Measurements from ENCODE around the gene FGF1. TPM values are rescaled to one million over a fixed set of nuclear protein-coding genes. Genes with fewer than 3 reads are reported as not detected.

FGF1 gene
- total RNA-seq, 1 donor: 1.2 TPM

GRCh38 chr5:142671801-142672200 lies 14.1 kb downstream of the FGF1 start:
- no peak overlapping the region for H3K4me3 ChIP-seq (ENCODE audit: low read depth, low read length)
- no peak for TF ChIP-seq CTCF (IDR thresholded peaks at IDR 0.05; ENCODE audit: insufficient read depth, low read length)
- DNase-seq (ENCODE audit: low read depth): peak; percentile 75

GRCh38 chr5:142671266-142671665 lies 14.6 kb downstream of the FGF1 start:
- no peak for DNase-seq (ENCODE audit: low read depth)
- no peak overlapping the region for H3K4me3 ChIP-seq (ENCODE audit: low read depth, low read length)
- TF ChIP-seq CTCF (IDR thresholded peaks at IDR 0.05; ENCODE audit: insufficient read depth, low read length): no peak

- TF ChIP-seq CTCF (IDR thresholded peaks at IDR 0.05; ENCODE audit: insufficient read depth, low read length): no peak
- no peak for DNase-seq (ENCODE audit: low read depth)
- H3K4me3 ChIP-seq (ENCODE audit: low read depth, low read length): no peak overlapping the region
Observed at GRCh38 chr5:142670804-142671203, 15.1 kb downstream of the FGF1 start.

GRCh38 chr5:142669477-142669876 lies 16.4 kb downstream of the FGF1 start:
- DNase-seq (ENCODE audit: low read depth): no peak
- H3K4me3 ChIP-seq (ENCODE audit: low read depth, low read length): no peak overlapping the region
- no peak for TF ChIP-seq CTCF (IDR thresholded peaks at IDR 0.05; ENCODE audit: insufficient read depth, low read length)

- no peak for DNase-seq (ENCODE audit: low read depth)
- no peak for TF ChIP-seq CTCF (IDR thresholded peaks at IDR 0.05; ENCODE audit: insufficient read depth, low read length)
- H3K4me3 ChIP-seq (ENCODE audit: low read depth, low read length): no peak overlapping the region
Observed at GRCh38 chr5:142668336-142668735, 17.6 kb downstream of the FGF1 start.

GRCh38 chr5:142667831-142668230 lies 18.1 kb downstream of the FGF1 start:
- no peak for TF ChIP-seq CTCF (IDR thresholded peaks at IDR 0.05; ENCODE audit: insufficient read depth, low read length)
- DNase-seq (ENCODE audit: low read depth): no peak
- no peak overlapping the region for H3K4me3 ChIP-seq (ENCODE audit: low read depth, low read length)

GRCh38 chr5:142664636-142665035 lies 21.3 kb downstream of the FGF1 start:
- no peak for TF ChIP-seq CTCF (IDR thresholded peaks at IDR 0.05; ENCODE audit: insufficient read depth, low read length)
- H3K4me3 ChIP-seq (ENCODE audit: low read depth, low read length): no peak overlapping the region
- no peak for DNase-seq (ENCODE audit: low read depth)

Measured in fibroblast of the aortic adventitia (primary cell).